ENCODE results near the gene MAPT. TPM values are rescaled to one million over a fixed set of nuclear protein-coding genes. Genes with fewer than 3 reads are reported as not detected.

The MAPT gene
- total RNA-seq, 3 donors from 2014 or later (not counting 1 experiment from before 2014, with no cell fraction given): 0.14 to 1.3 (median 0.58) TPM

DNA sequence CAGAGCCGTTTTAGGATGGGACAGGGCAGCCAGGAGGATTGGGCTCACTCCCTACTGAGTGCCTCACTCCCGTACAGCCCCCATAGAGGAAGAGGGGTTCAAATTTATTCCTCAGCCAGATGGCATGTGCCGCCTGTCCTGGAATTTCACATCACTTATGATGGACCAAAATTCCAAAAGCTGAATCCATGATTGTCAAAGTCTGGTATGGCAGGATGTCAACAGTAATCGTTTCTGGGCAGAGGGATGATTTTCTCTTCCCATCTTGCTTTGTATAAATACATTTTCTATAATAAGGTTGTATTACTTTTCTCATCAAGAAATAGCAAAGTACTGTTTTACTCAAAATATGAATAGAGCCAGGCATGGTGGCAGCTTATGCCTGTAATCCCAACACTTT lies 66.0 kb downstream of the MAPT start:
- peaks cover 6 to 7% of the 10 kb centered on the region in 2 donors for H3K27me3 Mint-ChIP-seq (ENCODE audit: low read depth in 2 of 2)
- Histone ChIP-seq H3K4me1 (ENCODE audit: control insufficient read depth, insufficient read depth, low read length) (no peaks in the 10 kb centered on the region), H3K36me3 (ENCODE audit: control insufficient read depth, insufficient read depth, low read length) (no peaks in the 10 kb centered on the region), H3K27me3 (ENCODE audit: control insufficient read depth, insufficient read depth, low read length) (no peaks in the 10 kb centered on the region), H3K4me3 (ENCODE audit: low read length) (no peak overlapping the region), H3K9me3 (ENCODE audit: control insufficient read depth, insufficient read depth, low read length) (no peaks in the 10 kb centered on the region), H3K27ac (ENCODE audit: low read length) (no peak overlapping the region)
- no peak for DNase-seq
- no peak overlapping the region for H3K27ac Mint-ChIP-seq
- H3K9me3 Mint-ChIP-seq: no peaks in the 10 kb centered on the region
- H3K36me3 Mint-ChIP-seq: no peaks in the 10 kb centered on the region
- 92% methylated on average over 3 of the region's 4 CpGs for WGBS (ENCODE audit: insufficient coverage)
- ATAC-seq: no peak
- no peak for TF ChIP-seq CTCF (IDR thresholded peaks at IDR 0.05)
- H3K4me3 Mint-ChIP-seq: no peak overlapping the region
- intact Hi-C loops (cut with micrococcal nuclease): no loop called here
- H3K4me1 Mint-ChIP-seq: no peaks in the 10 kb centered on the region

GRCh38 chr17:45961206-45961605 lies 66.9 kb downstream of the MAPT start:
- DNase-seq (no peak), ATAC-seq (no peak)
- intact Hi-C loops (cut with micrococcal nuclease): no loop called here
- Histone ChIP-seq H3K27ac (ENCODE audit: low read length) (no peak overlapping the region), H3K4me1 (ENCODE audit: control insufficient read depth, insufficient read depth, low read length) (no peaks in the 10 kb centered on the region), H3K9me3 (ENCODE audit: control insufficient read depth, insufficient read depth, low read length) (no peaks in the 10 kb centered on the region), H3K4me3 (ENCODE audit: low read length) (no peak overlapping the region), H3K36me3 (ENCODE audit: control insufficient read depth, insufficient read depth, low read length) (no peaks in the 10 kb centered on the region), H3K27me3 (ENCODE audit: control insufficient read depth, insufficient read depth, low read length) (no peaks in the 10 kb centered on the region)
- H3K27me3 Mint-ChIP-seq (ENCODE audit: low read depth in 2 of 2): peaks cover 5 to 6% of the 10 kb centered on the region in 2 donors
- no peak for TF ChIP-seq CTCF (IDR thresholded peaks at IDR 0.05)
- no peaks in the 10 kb centered on the region for H3K4me1 Mint-ChIP-seq
- H3K9me3 Mint-ChIP-seq: no peaks in the 10 kb centered on the region
- no peak overlapping the region for H3K27ac Mint-ChIP-seq
- 89% methylated on average over 6 of the region's 6 CpGs for WGBS (ENCODE audit: insufficient coverage)
- no peaks in the 10 kb centered on the region for H3K36me3 Mint-ChIP-seq
- H3K4me3 Mint-ChIP-seq: no peak overlapping the region

- Histone ChIP-seq H3K36me3 (ENCODE audit: control insufficient read depth, insufficient read depth, low read length) (no peaks in the 10 kb centered on the region), H3K27ac (ENCODE audit: low read length) (no peak overlapping the region), H3K9me3 (ENCODE audit: control insufficient read depth, insufficient read depth, low read length) (no peaks in the 10 kb centered on the region), H3K4me1 (ENCODE audit: control insufficient read depth, insufficient read depth, low read length) (no peaks in the 10 kb centered on the region), H3K4me3 (ENCODE audit: low read length) (no peak overlapping the region), H3K27me3 (ENCODE audit: control insufficient read depth, insufficient read depth, low read length) (no peaks in the 10 kb centered on the region)
- DNase-seq (no peak), ATAC-seq (no peak)
- TF ChIP-seq CTCF (IDR thresholded peaks at IDR 0.05): no peak
- intact Hi-C loops (cut with micrococcal nuclease): no loop called here
- WGBS (ENCODE audit: insufficient coverage): 95% methylated on average over 12 of the region's 12 CpGs
- Mint-ChIP-seq H3K4me3 (no peak overlapping the region), H3K27me3 (ENCODE audit: low read depth in 2 of 2) (peaks cover 5 to 6% of the 10 kb centered on the region in 2 donors), H3K9me3 (no peaks in the 10 kb centered on the region), H3K36me3 (no peaks in the 10 kb centered on the region), H3K4me1 (no peaks in the 10 kb centered on the region), H3K27ac (no peak overlapping the region)
These were observed 68.0 kb downstream of the MAPT start for GRCh38 chr17:45962221-45962972.

DNA sequence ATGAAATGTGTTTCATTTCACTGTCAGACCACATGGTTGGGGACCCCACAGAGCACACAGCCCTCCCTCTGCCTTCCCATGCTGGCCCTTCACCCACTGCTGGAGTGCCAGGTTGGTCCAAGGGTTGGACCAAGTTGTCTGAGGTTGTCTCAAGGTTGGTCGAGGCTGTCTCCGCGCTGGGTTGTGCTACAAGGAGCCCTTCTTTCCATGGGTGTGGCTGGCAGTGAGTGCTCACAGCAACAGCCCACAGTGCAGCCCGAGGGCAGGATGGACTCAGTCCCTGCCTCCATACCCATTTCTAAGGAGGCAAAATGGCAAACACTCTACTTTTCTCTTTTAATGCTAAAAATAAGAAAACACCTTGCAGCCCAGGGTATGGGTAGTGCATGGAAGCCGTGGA lies 68.9 kb downstream of the MAPT start:
- Mint-ChIP-seq H3K27me3 (ENCODE audit: low read depth in 2 of 2) (peaks cover 6 to 11% of the 10 kb centered on the region in 2 donors), H3K36me3 (no peaks in the 10 kb centered on the region), H3K27ac (no peak overlapping the region), H3K4me1 (peaks cover 0 to 7% of the 10 kb centered on the region in 2 donors), H3K4me3 (no peak overlapping the region), H3K9me3 (no peaks in the 10 kb centered on the region)
- TF ChIP-seq CTCF (IDR thresholded peaks at IDR 0.05): no peak
- no peak overlapping the region for H3K4me3 ChIP-seq (ENCODE audit: low read length)
- intact Hi-C loops (cut with micrococcal nuclease): no loop called here
- H3K9me3 ChIP-seq (ENCODE audit: control insufficient read depth, insufficient read depth, low read length): no peaks in the 10 kb centered on the region
- no peak overlapping the region for H3K27ac ChIP-seq (ENCODE audit: low read length)
- no peaks in the 10 kb centered on the region for H3K36me3 ChIP-seq (ENCODE audit: control insufficient read depth, insufficient read depth, low read length)
- no peak for DNase-seq
- ATAC-seq: no peak
- no peaks in the 10 kb centered on the region for H3K27me3 ChIP-seq (ENCODE audit: control insufficient read depth, insufficient read depth, low read length)
- 93% methylated on average over 5 of the region's 5 CpGs for WGBS (ENCODE audit: insufficient coverage)
- H3K4me1 ChIP-seq (ENCODE audit: control insufficient read depth, insufficient read depth, low read length): no peaks in the 10 kb centered on the region

All from natural killer cell (primary cell).